Measurements from ENCODE around the gene ARL10.

The ARL10 gene

DNA sequence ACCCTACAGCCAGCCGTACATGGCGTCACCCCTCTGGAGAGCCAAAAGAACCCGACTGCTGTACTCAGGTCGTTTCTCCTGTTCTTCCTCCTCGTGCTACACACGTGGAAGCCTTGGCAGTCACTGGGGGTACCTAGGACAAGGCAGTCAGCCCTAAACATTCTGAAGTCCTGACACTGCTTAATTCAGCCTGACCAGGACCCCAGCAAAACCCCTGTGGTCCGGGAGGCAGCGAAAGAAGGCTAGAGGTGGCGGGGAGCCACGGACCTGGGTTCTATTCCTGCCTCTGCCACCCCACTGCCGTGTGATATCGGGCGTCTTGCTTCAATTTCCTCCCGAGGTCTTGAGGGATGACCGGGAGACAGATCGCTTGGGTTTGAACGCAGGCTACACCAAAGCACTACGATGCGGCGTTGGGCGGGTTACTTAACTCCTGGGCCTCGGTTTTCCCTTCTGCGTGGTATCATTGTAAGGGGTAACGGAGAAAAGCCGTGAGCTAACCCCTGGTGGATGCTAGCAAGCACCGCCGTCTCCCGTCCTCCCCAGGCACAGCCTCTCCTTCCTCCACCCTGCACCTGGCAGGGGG lies 429 bp upstream of the ARL10 start:
- no peak for DNase-seq

DNA sequence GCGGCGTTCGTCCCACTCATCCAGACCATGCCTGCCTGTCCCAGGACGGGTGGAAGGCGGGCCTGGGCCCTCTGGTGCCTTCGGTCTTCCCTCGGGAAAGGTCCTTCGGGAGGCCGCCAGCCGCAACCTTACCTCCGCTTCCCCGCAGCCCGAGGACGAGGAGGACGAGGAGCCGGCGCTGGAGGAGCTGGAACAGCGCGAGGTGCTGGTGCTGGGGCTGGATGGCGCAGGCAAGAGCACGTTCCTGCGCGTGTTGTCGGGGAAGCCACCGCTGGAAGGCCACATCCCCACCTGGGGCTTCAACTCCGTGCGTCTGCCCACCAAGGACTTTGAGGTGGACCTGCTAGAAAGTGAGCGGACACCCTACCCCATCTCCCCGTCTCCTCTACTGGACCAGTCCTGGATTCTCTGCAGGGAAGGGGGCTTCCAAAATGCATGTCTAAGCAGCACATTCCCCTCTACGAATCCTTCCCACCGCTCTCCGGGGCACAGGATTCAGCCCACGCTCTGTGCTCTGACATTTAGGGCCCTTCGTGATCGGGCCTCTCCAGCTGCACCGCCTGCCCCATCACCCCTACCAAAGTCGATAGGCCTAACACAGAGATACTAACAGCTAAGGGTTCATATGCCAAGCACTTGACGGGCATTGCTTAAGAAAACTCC lies 1.1 kb downstream of the ARL10 start:
- DNase-seq = no peak

GRCh38 chr5:176368726-176369125 lies 3.4 kb downstream of the ARL10 start:
- no peak for DNase-seq

GRCh38 chr5:176369934-176370711 lies 4.8 kb downstream of the ARL10 start:
- no peak for DNase-seq

- peak; percentile 33 for DNase-seq
Measured at GRCh38 chr5:176371621-176372539, 6.6 kb downstream of the ARL10 start.

- peak; percentile 87 for DNase-seq
Measured at GRCh38 chr5:176373100-176373818, 8.0 kb downstream of the ARL10 start.

- DNase-seq = peak; percentile 43
Measured at GRCh38 chr5:176379881-176380280, 14.6 kb downstream of the ARL10 start.

DNA sequence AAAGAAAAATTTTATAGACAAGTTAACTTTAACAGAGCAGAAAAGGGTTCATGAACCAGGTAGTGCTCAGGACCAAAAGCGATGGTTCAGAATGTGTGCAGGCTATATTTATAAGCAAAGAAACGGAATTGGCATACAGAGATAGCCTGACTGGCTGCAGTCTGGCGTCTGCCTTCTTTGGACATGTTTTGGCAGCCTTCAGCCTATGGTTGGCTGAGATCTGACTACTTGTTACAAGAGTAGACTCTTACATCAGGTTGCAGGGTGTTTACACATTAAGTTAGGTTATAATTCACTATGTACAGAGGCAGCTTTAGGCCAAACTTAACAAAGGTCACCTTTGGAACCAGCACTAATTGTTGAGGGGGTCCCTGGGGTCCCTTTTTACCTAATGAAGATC lies 16.1 kb downstream of the ARL10 start:
- DNase-seq = no peak

- DNase-seq = no peak
Measured at GRCh38 chr5:176381979-176382378, 16.7 kb downstream of the ARL10 start.

DNA sequence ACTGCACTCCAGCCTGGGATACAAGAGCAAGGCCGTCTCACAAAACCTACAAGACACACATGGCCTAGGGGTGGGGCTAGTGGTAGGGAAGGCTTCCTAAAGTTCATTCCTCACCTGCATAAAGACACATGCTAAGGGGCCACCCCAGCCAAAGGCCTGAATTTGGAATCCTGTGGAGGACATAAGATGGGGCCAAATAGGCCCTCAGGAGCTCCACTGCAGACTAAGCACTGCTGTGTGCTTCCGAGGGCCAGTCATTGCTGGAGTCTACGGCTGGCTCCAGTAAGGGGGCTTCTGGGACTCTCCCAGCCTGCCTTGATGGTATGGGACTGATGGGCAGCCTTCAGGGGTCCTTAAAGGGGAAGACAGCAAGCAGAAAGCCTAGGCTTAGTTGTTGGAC lies 17.4 kb downstream of the ARL10 start:
- DNase-seq = no peak

DNA sequence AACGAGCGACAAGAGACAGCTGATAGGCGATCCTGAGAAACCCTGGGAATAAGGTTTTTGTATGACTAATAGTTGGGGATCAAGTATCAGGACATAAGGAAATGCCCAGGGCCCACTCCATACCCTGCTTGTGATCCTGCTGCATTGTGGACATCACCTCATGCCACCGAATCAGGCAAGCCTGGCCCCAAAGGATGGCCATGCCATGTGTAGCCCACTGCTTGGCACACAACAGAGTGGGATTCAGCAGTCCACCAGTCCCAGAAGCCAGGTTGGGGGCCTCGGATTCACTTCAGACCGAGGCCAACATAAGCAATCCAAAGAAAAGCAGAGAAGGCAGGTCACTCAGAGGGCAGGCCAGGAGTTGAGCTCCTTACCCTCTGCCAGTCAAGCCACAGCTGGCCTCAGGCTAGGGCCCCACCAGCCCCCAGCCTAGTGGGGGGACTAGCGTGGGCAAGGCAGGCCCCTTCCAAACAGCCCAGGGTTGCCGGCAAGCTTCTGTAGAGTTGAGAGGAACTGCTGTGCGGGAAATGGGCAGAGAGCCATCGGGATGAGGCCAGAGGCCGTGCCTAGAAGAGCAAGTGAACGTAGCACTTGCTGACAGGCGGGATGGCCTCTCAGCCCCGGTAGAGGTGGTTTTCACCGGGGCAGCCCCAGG lies 18.1 kb downstream of the ARL10 start:
- no peak for DNase-seq

GRCh38 chr5:176383961-176384360 lies 18.7 kb downstream of the ARL10 start:
- no peak for DNase-seq

DNA sequence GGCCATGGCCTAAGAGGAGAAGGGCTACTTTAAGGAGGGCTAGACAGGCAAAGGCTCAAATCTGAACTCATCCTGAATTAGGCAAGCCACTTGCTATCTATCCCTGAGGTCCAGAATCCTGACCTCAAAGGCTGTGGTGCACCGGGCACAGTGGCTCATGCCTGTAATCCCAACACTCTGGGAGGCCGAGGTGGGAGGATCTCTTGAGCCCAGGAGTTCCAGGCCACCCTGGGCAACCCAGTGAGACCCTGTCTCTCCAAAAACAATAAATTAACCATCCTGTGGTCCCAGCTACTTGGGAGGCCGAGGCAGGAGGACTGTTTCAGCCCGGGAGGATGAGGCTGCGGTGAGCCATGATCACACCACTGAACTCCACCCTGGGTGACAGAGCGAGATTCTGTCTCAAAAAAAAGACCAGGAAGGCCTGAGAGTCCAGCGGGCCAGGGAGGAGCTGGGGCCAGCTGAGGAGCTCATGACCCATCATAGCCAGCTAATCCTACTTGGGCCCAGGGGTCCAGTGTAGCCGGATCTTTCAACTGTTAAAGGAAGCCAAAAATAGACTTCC lies 19.2 kb downstream of the ARL10 start:
- DNase-seq = no peak

DNA sequence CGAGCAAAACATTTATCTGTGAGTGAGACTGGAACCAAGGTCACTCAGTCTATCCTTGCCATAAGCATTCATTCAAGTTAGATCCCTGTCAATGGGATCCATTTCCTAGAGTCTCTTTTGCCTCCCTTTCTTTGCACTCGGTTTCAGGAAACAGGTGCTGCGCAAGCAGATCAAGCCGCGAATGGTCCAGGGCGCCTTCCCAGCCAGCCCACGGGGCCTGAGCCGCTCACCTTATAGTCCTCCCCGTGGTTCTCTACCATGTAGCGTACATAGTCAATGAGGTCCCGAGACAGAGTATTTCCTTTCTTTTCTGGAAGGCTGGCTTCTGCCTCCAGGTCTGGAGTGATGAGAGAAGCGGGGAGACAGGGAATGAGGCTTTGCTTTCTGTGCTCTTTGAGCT lies 19.7 kb downstream of the ARL10 start:
- DNase-seq = no peak

DNA sequence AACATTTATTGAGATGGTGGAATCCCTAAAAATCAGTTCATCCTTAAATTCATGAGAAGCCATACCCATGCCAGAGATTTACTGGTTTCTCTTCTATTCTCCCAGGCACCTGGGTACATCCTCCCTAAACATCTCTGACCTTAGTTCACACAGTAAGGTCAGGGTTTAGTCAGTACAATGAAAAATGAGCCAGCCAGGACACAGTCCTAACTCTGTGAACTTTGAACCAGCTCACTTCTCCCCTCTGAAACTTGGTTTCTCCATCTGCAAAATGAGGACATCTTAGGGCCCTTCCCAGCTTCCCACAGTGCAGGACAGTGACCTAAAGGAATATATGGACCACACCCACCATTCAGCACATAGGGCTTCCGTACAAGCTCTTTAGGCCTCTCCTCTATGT lies 21.2 kb downstream of the ARL10 start:
- no peak for DNase-seq

DNA sequence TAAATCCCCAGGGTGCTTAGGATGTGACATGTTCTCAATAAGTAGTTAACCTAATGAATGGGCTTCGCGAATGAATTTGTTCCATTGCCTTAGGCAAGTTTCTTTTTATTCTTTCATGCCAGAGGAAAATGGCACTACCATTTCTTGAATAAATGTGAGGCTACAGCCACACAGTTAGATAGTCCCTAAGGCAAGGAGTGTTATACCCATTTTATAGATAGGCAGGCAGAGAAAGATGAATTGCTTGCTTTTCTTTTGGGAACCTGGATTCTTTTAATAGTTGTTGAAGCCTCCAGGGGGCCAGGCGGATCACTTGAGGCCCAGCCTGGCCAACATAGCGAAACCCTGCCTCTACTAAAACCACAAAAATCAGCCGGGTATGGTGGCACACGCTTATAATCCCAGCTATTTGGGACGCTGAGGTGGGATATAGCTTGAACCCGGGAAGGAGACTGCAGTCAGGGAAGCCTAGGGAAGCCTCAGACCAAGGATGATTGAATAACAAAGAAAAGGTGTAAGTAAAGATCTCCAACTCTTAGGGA lies 22.2 kb downstream of the ARL10 start:
- no peak for DNase-seq

- DNase-seq = no peak
Measured at GRCh38 chr5:176388003-176388443, 22.7 kb downstream of the ARL10 start.

GRCh38 chr5:176388444-176389134 lies 23.3 kb downstream of the ARL10 start, which contains the start of the genes HIGD2A and NOP16:
Gene HIGD2A (plus strand): TSS chr5:176388751. CDS start chr5:176388820, 69 bp downstream.
Gene NOP16 (minus strand): TSS chr5:176388598. CDS start chr5:176388539, 59 bp downstream.
- DNase-seq = peak; percentile 99

- no peak for DNase-seq
Measured at GRCh38 chr5:176389135-176390123, 24.1 kb downstream of the ARL10 start.
